CD4-positive, CD25-positive, alpha-beta regulatory T cell (primary cell): ENCODE data around the gene PARP3. TPM values are rescaled to one million over a fixed set of nuclear protein-coding genes. Genes with fewer than 3 reads are reported as not detected.

Source experiments
- ATAC-seq, 2 donors: fragments of 150-1000 bp; cut with Tn5 transposase; one replicate each; pipeline ENCODE4 v1.10.0; 2021; ENCODE audit warnings: low read depth in 2 of 2, moderate number of reproducible peaks in 2 of 2, moderate library complexity in 1 of 2
- DNase-seq, 3 donors: peaks; one replicate each; pipeline versions ENCODE4 v3.0.0 to v3.0.0-alpha.2; 2012 to 2022; ENCODE audit warnings: mixed read lengths in 1 of 3
- H3K27ac ChIP-seq: one replicate; pipeline ENCODE4 v1.7.0; 2013; ENCODE audit warnings: mild to moderate bottlenecking, low read length; ENCODE audit not compliant: insufficient read depth, poor library complexity, severe bottlenecking
- H3K27me3 ChIP-seq: one replicate; pipeline ENCODE4 v1.7.0; 2013; ENCODE audit warnings: low read length; ENCODE audit not compliant: control insufficient read depth, insufficient read depth
- H3K36me3 ChIP-seq: one replicate; pipeline ENCODE4 v1.7.0; 2013; ENCODE audit warnings: mild to moderate bottlenecking, low read length, moderate library complexity; ENCODE audit not compliant: control insufficient read depth, insufficient read depth
- H3K4me1 ChIP-seq: 2 replicates; pipeline ENCODE4 v1.7.0; 2013; ENCODE audit warnings: mild to moderate bottlenecking, low read length; ENCODE audit not compliant: insufficient read depth, control insufficient read depth, poor library complexity, severe bottlenecking
- H3K4me3 ChIP-seq: one replicate; pipeline ENCODE4 v1.7.0; 2013; ENCODE audit warnings: low read depth, mild to moderate bottlenecking, low read length, moderate library complexity
- H3K9me3 ChIP-seq, 2 experiments: 1 replicate in 1 of 2; 2 replicates in 1 of 2; pipeline ENCODE4 v1.7.0; 2013; ENCODE audit warnings: low read length in 2 of 2, mild to moderate bottlenecking in 1 of 2, moderate library complexity in 1 of 2; ENCODE audit not compliant: control insufficient read depth in 2 of 2
- H3K27ac Mint-ChIP-seq, 3 donors: one replicate each; pipeline ENCODE4 v1.8.0; 2020 to 2022; ENCODE audit warnings: mild to moderate bottlenecking in 3 of 3, mixed read lengths in 3 of 3, moderate library complexity in 2 of 3
- H3K27me3 Mint-ChIP-seq: one replicate; pipeline ENCODE4 v1.8.0; 2022; ENCODE audit warnings: mild to moderate bottlenecking, mixed read lengths
- H3K36me3 Mint-ChIP-seq: one replicate; pipeline ENCODE4 v1.8.0; 2020; ENCODE audit warnings: mixed read lengths
- H3K4me1 Mint-ChIP-seq, 4 donors: one replicate each; pipeline ENCODE4 v1.8.0; 2020 to 2022; ENCODE audit warnings: mixed read lengths in 4 of 4, mild to moderate bottlenecking in 1 of 4
- H3K4me3 Mint-ChIP-seq, 4 donors: one replicate each; pipeline ENCODE4 v1.8.0; 2020 to 2022; ENCODE audit warnings: mild to moderate bottlenecking in 4 of 4, mixed read lengths in 4 of 4, moderate library complexity in 3 of 4
- H3K9me3 Mint-ChIP-seq, 7 donors: one replicate each; pipeline ENCODE4 v1.8.0; 2020 to 2022; ENCODE audit warnings: mixed read lengths in 7 of 7, mild to moderate bottlenecking in 3 of 7, moderate library complexity in 2 of 7
- polyA plus RNA-seq, 4 donors: library from polyadenylated mRNA; unstranded; fragments of 300-500 nt; fragmentation: Illumina TruSeq; gene quantifications; one replicate each; pipeline ENCODE4 v1.2.3, GENCODE V29; 2021
- total RNA-seq: library from RNA; stranded (reverse); gene quantifications from one replicate; pipeline ENCODE4 v1.2.3, GENCODE V29; 2022

Gene PARP3
- total and polyA plus RNA-seq, 5 donors from 2014 or later = 2.9 to 6.4 (median 4.0) TPM

DNA sequence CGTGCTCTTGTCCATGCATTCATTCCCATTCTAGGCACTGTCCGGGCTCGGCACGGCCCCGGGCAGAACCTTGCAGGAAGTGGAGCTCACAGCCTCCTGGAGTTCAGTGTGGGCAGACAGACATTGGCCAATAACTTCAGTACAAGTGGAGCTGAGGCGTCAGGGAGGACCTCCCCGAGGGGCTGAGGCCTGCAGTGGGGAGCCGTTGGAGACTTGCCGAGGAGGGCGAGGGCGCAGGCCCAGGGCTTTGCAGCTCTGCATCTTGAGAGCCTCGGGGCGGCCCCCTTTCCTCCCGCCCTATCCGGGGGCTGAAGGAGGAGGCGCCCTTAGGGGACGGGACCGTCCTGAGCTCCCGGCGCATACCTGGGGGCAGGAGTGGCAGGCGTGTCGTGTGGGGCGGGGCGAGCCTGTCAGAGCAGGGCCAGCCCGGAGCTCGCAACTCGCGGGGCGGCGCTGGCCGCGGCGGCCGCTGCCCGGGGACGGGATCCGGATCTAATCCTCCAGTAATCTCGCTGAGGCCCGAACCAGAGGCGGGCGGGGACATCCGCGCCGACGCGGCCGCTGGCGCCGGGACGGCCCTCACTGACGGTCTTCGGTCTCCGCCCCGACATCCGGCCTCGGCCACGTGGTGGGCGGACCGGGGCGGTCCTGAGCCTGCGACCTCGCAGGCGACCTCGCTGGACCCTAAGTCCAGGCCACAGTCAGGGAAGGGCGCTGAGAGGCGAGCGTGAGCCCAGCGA, 40.8 kb downstream of the PARP3 start, which contains the start of gene ACY1:
Gene ACY1, plus strand, starts transcription at position 698 of the 740 bp plus-strand sequence. CDS start 530 bp downstream, outside the sequence.
- H3K27me3 Mint-ChIP-seq = no peaks in the 10 kb centered on the region
- Histone ChIP-seq H3K27me3 (no peaks in the 10 kb centered on the region), H3K9me3 (no peaks in the 10 kb centered on the region), H3K4me1 (peaks cover 31% of the 10 kb centered on the region), H3K4me3 (peak within 1 kb of the TSS; percentile 86), H3K36me3 (no peaks in the 10 kb centered on the region), H3K27ac (peak within 1 kb of the TSS; percentile 85)
- no peaks in the 10 kb centered on the region for H3K36me3 Mint-ChIP-seq
- DNase-seq (peak; percentile 56 to 82 (median 76)), ATAC-seq (peak; percentile 67 to 71)
- peak within 1 kb of the TSS; percentile 93 to 97 (median 94) for H3K4me3 Mint-ChIP-seq
- H3K9me3 Mint-ChIP-seq = no peaks in the 10 kb centered on the region
- H3K27ac Mint-ChIP-seq = peak within 1 kb of the TSS; percentile 96 to 98 (median 98)
- peaks cover 8 to 40% (median 21%) of the 10 kb centered on the region in 4 donors for H3K4me1 Mint-ChIP-seq

DNA sequence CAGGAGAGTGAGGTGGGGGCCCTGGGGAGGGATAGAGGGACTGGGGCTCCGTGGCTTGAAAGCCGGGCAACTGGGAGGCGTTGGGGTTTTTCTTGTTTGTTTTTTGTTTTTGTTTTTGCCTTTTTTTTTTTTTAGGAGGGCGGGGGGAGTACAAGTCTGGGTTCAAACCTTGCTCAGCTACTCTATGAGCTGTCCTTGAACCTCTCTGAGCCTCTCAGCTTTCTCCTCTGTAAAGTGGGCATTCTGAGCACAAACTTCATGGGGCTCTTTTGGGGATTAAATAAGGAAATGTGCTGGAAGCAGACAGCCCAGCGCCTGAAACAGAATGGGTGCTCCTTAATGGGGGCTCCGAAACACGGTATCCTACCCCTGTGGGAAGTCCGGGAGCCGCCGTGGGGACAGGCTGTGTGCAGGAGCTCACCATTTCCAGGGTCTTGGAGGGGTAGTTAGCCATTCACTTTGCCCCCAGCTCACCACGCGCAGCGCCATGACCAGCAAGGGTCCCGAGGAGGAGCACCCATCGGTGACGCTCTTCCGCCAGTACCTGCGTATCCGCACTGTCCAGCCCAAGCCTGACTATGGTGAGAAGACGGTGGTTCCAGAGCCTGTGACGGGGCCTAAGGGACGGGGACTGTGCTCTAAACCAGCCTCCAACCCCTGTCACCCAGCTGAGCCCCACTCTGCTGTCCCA, 41.6 kb downstream of the PARP3 start:
- ATAC-seq = peak; percentile 4 to 8

DNA sequence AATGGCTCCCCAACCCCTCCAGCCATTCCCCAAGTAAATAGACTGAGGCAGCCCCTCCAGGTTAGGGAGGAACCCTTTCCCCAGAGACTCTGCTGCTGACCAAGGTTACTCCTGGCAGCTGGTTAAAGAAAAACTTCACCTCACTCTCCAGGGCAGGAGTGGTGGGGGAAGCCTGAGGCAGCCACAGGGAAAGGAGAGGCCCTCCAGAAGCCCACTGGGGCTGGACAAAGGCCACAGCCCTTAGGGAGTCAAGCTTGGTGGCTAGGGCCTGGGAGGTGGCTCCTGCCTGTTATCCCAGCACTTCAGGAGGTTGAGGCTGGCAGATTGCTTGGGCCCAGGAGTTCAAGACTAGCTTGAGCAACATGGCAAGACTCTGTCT, 42.1 kb downstream of the PARP3 start:
- H3K36me3 Mint-ChIP-seq = no peaks in the 10 kb centered on the region
- Histone ChIP-seq H3K36me3 (no peaks in the 10 kb centered on the region), H3K27ac (no peak overlapping the region), H3K9me3 (no peaks in the 10 kb centered on the region), H3K4me3 (no peak overlapping the region), H3K27me3 (no peaks in the 10 kb centered on the region), H3K4me1 (peaks cover 30% of the 10 kb centered on the region)
- peak overlapping the region; percentile 48 to 95 (median 94) for H3K4me3 Mint-ChIP-seq
- H3K4me1 Mint-ChIP-seq = peaks cover 8 to 33% (median 19%) of the 10 kb centered on the region in 4 donors
- peak overlapping the region; percentile 36 to 98 (median 89) for H3K27ac Mint-ChIP-seq
- DNase-seq (no peak), ATAC-seq (no peak)
- no peaks in the 10 kb centered on the region for H3K27me3 Mint-ChIP-seq
- peaks cover 0 to 1% (median 0%) of the 10 kb centered on the region in 7 donors for H3K9me3 Mint-ChIP-seq

More for the DNA sequence above, 41.6 kb downstream of the PARP3 start:
- Mint-ChIP-seq H3K27ac (peak overlapping the region; percentile 89 to 98 (median 96)), H3K4me3 (peak overlapping the region; percentile 93 to 95 (median 94)), H3K4me1 (peaks cover 8 to 37% (median 21%) of the 10 kb centered on the region in 4 donors), H3K36me3 (no peaks in the 10 kb centered on the region), H3K27me3 (no peaks in the 10 kb centered on the region), H3K9me3 (peaks cover 0 to 1% (median 0%) of the 10 kb centered on the region in 7 donors)
- no peak for DNase-seq
- Histone ChIP-seq H3K4me1 (peaks cover 30% of the 10 kb centered on the region), H3K27ac (peak overlapping the region; percentile 85), H3K27me3 (no peaks in the 10 kb centered on the region), H3K4me3 (no peak overlapping the region), H3K9me3 (no peaks in the 10 kb centered on the region), H3K36me3 (no peaks in the 10 kb centered on the region)

- Mint-ChIP-seq H3K4me3 (peak overlapping the region; percentile 52 to 94 (median 82)), H3K4me1 (peaks cover 8 to 33% (median 19%) of the 10 kb centered on the region in 4 donors), H3K27ac (peak overlapping the region in 2 of 3 donors; percentile 47 to 98), H3K9me3 (peaks cover 0 to 1% (median 0%) of the 10 kb centered on the region in 7 donors), H3K27me3 (no peaks in the 10 kb centered on the region), H3K36me3 (no peaks in the 10 kb centered on the region)
- H3K36me3 ChIP-seq = no peaks in the 10 kb centered on the region
- peaks cover 30% of the 10 kb centered on the region for H3K4me1 ChIP-seq
- no peak for DNase-seq
- no peak for ATAC-seq
- no peak overlapping the region for H3K4me3 ChIP-seq
- no peaks in the 10 kb centered on the region for H3K9me3 ChIP-seq
- no peak overlapping the region for H3K27ac ChIP-seq
- no peaks in the 10 kb centered on the region for H3K27me3 ChIP-seq
Measured at GRCh38 chr3:51985063-51985462, 42.9 kb downstream of the PARP3 start.

GRCh38 chr3:51986010-51986947, 44.1 kb downstream of the PARP3 start:
- ATAC-seq = no peak
- peaks cover 26% of the 10 kb centered on the region for H3K4me1 ChIP-seq
- peaks cover 8 to 29% (median 19%) of the 10 kb centered on the region in 4 donors for H3K4me1 Mint-ChIP-seq
- H3K27ac Mint-ChIP-seq = no peak overlapping the region
- no peak for DNase-seq
- H3K27ac ChIP-seq = peak overlapping the region; percentile 8
- H3K36me3 Mint-ChIP-seq = peaks cover 2% of the 10 kb centered on the region
- H3K27me3 Mint-ChIP-seq = no peaks in the 10 kb centered on the region
- H3K4me3 ChIP-seq = no peak overlapping the region
- no peaks in the 10 kb centered on the region for H3K36me3 ChIP-seq
- H3K9me3 Mint-ChIP-seq = peaks cover 0 to 1% (median 0%) of the 10 kb centered on the region in 7 donors
- no peaks in the 10 kb centered on the region for H3K27me3 ChIP-seq
- peak overlapping the region in 1 of 4 donors; percentile 94 for H3K4me3 Mint-ChIP-seq
- H3K9me3 ChIP-seq = no peaks in the 10 kb centered on the region

- no peak overlapping the region for H3K27ac ChIP-seq
- H3K36me3 ChIP-seq = peaks cover 7% of the 10 kb centered on the region
- H3K4me3 ChIP-seq = no peak overlapping the region
- Mint-ChIP-seq H3K36me3 (peaks cover 4% of the 10 kb centered on the region), H3K4me1 (peaks cover 3 to 27% (median 18%) of the 10 kb centered on the region in 4 donors), H3K4me3 (peak overlapping the region in 1 of 4 donors; percentile 47), H3K27ac (no peak overlapping the region), H3K9me3 (peaks cover 0 to 1% (median 0%) of the 10 kb centered on the region in 7 donors), H3K27me3 (no peaks in the 10 kb centered on the region)
- no peaks in the 10 kb centered on the region for H3K9me3 ChIP-seq
- ATAC-seq (no peak), DNase-seq (no peak)
- H3K27me3 ChIP-seq = no peaks in the 10 kb centered on the region
- H3K4me1 ChIP-seq = peaks cover 17% of the 10 kb centered on the region
Measured at GRCh38 chr3:51987568-51987967, 45.4 kb downstream of the PARP3 start.
